ENCODE results near the gene B3GALNT2.
"Not testable (repeated sequence)": the region's sequence is repeated elsewhere in the genome, so short reads cannot be mapped to it uniquely, and the experiment has no call there.

The B3GALNT2 gene

GRCh38 chr1:235503403-235504121 is 690 bp downstream of the B3GALNT2 start:
- DNase-seq = no peak

- no peak for DNase-seq
Measured at GRCh38 chr1:235502601-235503402, 1.4 kb downstream of the B3GALNT2 start.

- no peak for DNase-seq
Measured at GRCh38 chr1:235500971-235501540, 3.2 kb downstream of the B3GALNT2 start.

- DNase-seq = no peak
Measured at GRCh38 chr1:235495551-235495950, 8.7 kb downstream of the B3GALNT2 start.

- DNase-seq = no peak
Measured at GRCh38 chr1:235495030-235495429, 9.2 kb downstream of the B3GALNT2 start.

- DNase-seq = no peak
Measured at GRCh38 chr1:235494531-235494930, 9.7 kb downstream of the B3GALNT2 start.

GRCh38 chr1:235491644-235492043 is 12.6 kb downstream of the B3GALNT2 start:
- DNase-seq = no peak

GRCh38 chr1:235486321-235486720 is 17.9 kb downstream of the B3GALNT2 start:
- no peak for DNase-seq

GRCh38 chr1:235485558-235485957 is 18.7 kb downstream of the B3GALNT2 start:
- DNase-seq = no peak

GRCh38 chr1:235483090-235483489 is 21.2 kb downstream of the B3GALNT2 start:
- no peak for DNase-seq

- no peak for DNase-seq
Measured at GRCh38 chr1:235473806-235474205, 30.4 kb downstream of the B3GALNT2 start.

GRCh38 chr1:235470741-235471439 is 33.4 kb downstream of the B3GALNT2 start:
- no peak for DNase-seq

GRCh38 chr1:235469897-235470296 is 34.4 kb downstream of the B3GALNT2 start:
- DNase-seq = not testable (repeated sequence)

GRCh38 chr1:235468970-235469369 is 35.3 kb downstream of the B3GALNT2 start:
- DNase-seq = no peak

- DNase-seq = no peak
Measured at GRCh38 chr1:235468004-235468403, 36.2 kb downstream of the B3GALNT2 start.

GRCh38 chr1:235465066-235465465 is 39.2 kb downstream of the B3GALNT2 start:
- no peak for DNase-seq

- DNase-seq = not testable (repeated sequence)
Measured at GRCh38 chr1:235462832-235463231, 41.4 kb downstream of the B3GALNT2 start.

GRCh38 chr1:235461954-235462353 is 42.3 kb downstream of the B3GALNT2 start:
- DNase-seq = no peak

GRCh38 chr1:235460770-235461169 is 43.5 kb downstream of the B3GALNT2 start:
- DNase-seq = no peak

- DNase-seq = not testable (repeated sequence)
Measured at GRCh38 chr1:235457856-235458255, 46.4 kb downstream of the B3GALNT2 start.

- no peak for DNase-seq
Measured at GRCh38 chr1:235455823-235456222, 48.4 kb downstream of the B3GALNT2 start.

- no peak for DNase-seq
Measured at GRCh38 chr1:235455097-235455496, 49.2 kb downstream of the B3GALNT2 start.

GRCh38 chr1:235454021-235454420 is 50.2 kb downstream of the B3GALNT2 start:
- DNase-seq = no peak
